Fibroblast of lung (primary cell): ENCODE data around the gene ACOT9. TPM values are rescaled to one million over a fixed set of nuclear protein-coding genes. Genes with fewer than 3 reads are reported as not detected.
A peak's percentile ranks its signal among the peaks of the same experiment; 100 is the strongest.

ENCODE experiments used
- DNase-seq, 2 donors: peaks; one replicate each; pipeline versions ENCODE4 v3.0.0 to v3.0.0-alpha.2; 2010; ENCODE audit warnings: low read depth in 2 of 2
- H2AFZ ChIP-seq: 2 replicates; pipeline ENCODE4 v1.5.1; 2012; ENCODE audit warnings: low read length, control low read depth, inconsistent platforms
- H3K27ac ChIP-seq: 2 replicates; pipeline ENCODE4 v1.5.1; 2011; ENCODE audit warnings: low read length, control low read depth; ENCODE audit not compliant: insufficient read depth
- H3K27me3 ChIP-seq: 2 replicates; pipeline ENCODE4 v1.5.1; 2011; ENCODE audit warnings: mild to moderate bottlenecking, low read length; ENCODE audit not compliant: control insufficient read depth, insufficient read depth
- H3K36me3 ChIP-seq: 2 replicates; pipeline ENCODE4 v1.5.1; 2011; ENCODE audit warnings: low read length; ENCODE audit not compliant: control insufficient read depth, insufficient read depth
- H3K4me1 ChIP-seq: 2 replicates; pipeline ENCODE4 v1.5.1; 2011; ENCODE audit warnings: low read length; ENCODE audit not compliant: control insufficient read depth, insufficient read depth; ENCODE audit errors: extremely low read depth
- H3K4me2 ChIP-seq: 2 replicates; pipeline ENCODE4 v1.5.1; 2011; ENCODE audit warnings: low read length, control low read depth; ENCODE audit not compliant: insufficient read depth; ENCODE audit errors: extremely low read depth
- H3K4me3 ChIP-seq, 4 experiments: fragments of 200-600 bp in 1 of 4; sonication (generic) in 1 of 4; replicated peaks in 1 of 4; 2 replicates each; pipeline ENCODE4 v1.5.1; 2011 to 2016; ENCODE audit warnings: low read length in 4 of 4, low read depth in 3 of 4, mild to moderate bottlenecking in 3 of 4, control low read depth in 2 of 4, inconsistent platforms in 1 of 4, mixed read lengths in 1 of 4; ENCODE audit not compliant: insufficient read depth in 1 of 4; ENCODE audit errors: control extremely low read depth in 1 of 4
- H3K79me2 ChIP-seq: 2 replicates; pipeline ENCODE4 v1.5.1; 2012; ENCODE audit warnings: mild to moderate bottlenecking, low read length, inconsistent platforms; ENCODE audit not compliant: control insufficient read depth, insufficient read depth
- H3K9ac ChIP-seq: 2 replicates; pipeline ENCODE4 v1.5.1; 2011; ENCODE audit warnings: mild to moderate bottlenecking, low read length, control low read depth; ENCODE audit not compliant: insufficient read depth
- H3K9me3 ChIP-seq: 2 replicates; pipeline ENCODE4 v1.5.1; 2012; ENCODE audit warnings: low read depth, low read length; ENCODE audit not compliant: control insufficient read depth, insufficient read depth
- H4K20me1 ChIP-seq: 2 replicates; pipeline ENCODE4 v1.5.1; 2011; ENCODE audit warnings: low read length; ENCODE audit not compliant: control insufficient read depth, insufficient read depth; ENCODE audit errors: extremely low read depth
- CTCF ChIP-seq, 2 donors: IDR thresholded peaks in 1 of 2; conservative IDR thresholded peaks in 1 of 2; 1 replicate in 1 of 2; 2 replicates in 1 of 2; pipeline ENCODE4 v1.5.1; 2011 to 2012; ENCODE audit warnings: low read length in 2 of 2, control low read depth in 1 of 2, inconsistent platforms in 1 of 2, low read depth in 1 of 2, mild to moderate bottlenecking in 1 of 2
- EZH2 ChIP-seq: IDR thresholded peaks from 2 replicates; pipeline ENCODE4 v1.5.1; 2012; ENCODE audit warnings: low read length, control low read depth, mild to moderate bottlenecking; ENCODE audit errors: missing control alignments
- polyA plus RNA-seq, 2 donors: library from polyadenylated mRNA; depleted of rRNA in 1 of 2; stranded (reverse) in 1 of 2; unstranded in 1 of 2; fragments of >200 nt; gene quantifications; 2 replicates each; pipeline ENCODE4 v1.2.1, GENCODE V29; 2011 to 2012; ENCODE audit warnings: missing spikeins in 1 of 2
- total RNA-seq: library from RNA; depleted of rRNA; stranded (reverse); fragments of >200 nt; gene quantifications from 2 replicates; pipeline ENCODE4 v1.2.1, GENCODE V29; 2014

ACOT9 gene
- total and polyA plus RNA-seq, 2 donors (not counting 1 experiment from before 2014, with no cell fraction given): 42.3 to 70.9 TPM

- no peak overlapping the region for H2AFZ ChIP-seq
- DNase-seq: no peak
- no peaks in the 10 kb centered on the region for H3K9me3 ChIP-seq
- no peak overlapping the region for H3K27ac ChIP-seq
- no peak overlapping the region for H3K4me2 ChIP-seq
- no peaks in the 10 kb centered on the region for H4K20me1 ChIP-seq
- no peak for TF ChIP-seq CTCF (conservative IDR thresholded peaks at IDR 0.05 in 1 of 2, IDR thresholded peaks at IDR 0.05 in 1 of 2; ENCODE audit: low read depth in 1 of 2, low read length in 2 of 2)
- no peak for TF ChIP-seq EZH2
- no peak overlapping the region for H3K4me3 ChIP-seq
- no peaks in the 10 kb centered on the region for H3K27me3 ChIP-seq
- no peak overlapping the region for H3K9ac ChIP-seq
- H3K36me3 ChIP-seq: no peaks in the 10 kb centered on the region
- no peaks in the 10 kb centered on the region for H3K4me1 ChIP-seq
- H3K79me2 ChIP-seq: no peaks in the 10 kb centered on the region
Observed at GRCh38 chrX:23705235-23705634, 37.8 kb downstream of the ACOT9 start.

- no peaks in the 10 kb centered on the region for H4K20me1 ChIP-seq
- no peaks in the 10 kb centered on the region for H3K9me3 ChIP-seq
- H3K79me2 ChIP-seq: no peaks in the 10 kb centered on the region
- no peak overlapping the region for H3K27ac ChIP-seq
- no peak overlapping the region for H3K4me3 ChIP-seq
- no peak overlapping the region for H2AFZ ChIP-seq
- no peaks in the 10 kb centered on the region for H3K36me3 ChIP-seq
- H3K9ac ChIP-seq: no peak overlapping the region
- H3K27me3 ChIP-seq: no peaks in the 10 kb centered on the region
- no peak overlapping the region for H3K4me2 ChIP-seq
- no peak for DNase-seq
- H3K4me1 ChIP-seq: no peaks in the 10 kb centered on the region
- TF ChIP-seq CTCF (conservative IDR thresholded peaks at IDR 0.05 in 1 of 2, IDR thresholded peaks at IDR 0.05 in 1 of 2; ENCODE audit: low read depth in 1 of 2, low read length in 2 of 2) (no peak), EZH2 (no peak)
Observed at GRCh38 chrX:23704673-23705206, 38.3 kb downstream of the ACOT9 start.

- no peak overlapping the region for H3K27ac ChIP-seq
- H3K4me3 ChIP-seq: no peak overlapping the region
- H2AFZ ChIP-seq: no peak overlapping the region
- H3K9me3 ChIP-seq: no peaks in the 10 kb centered on the region
- no peaks in the 10 kb centered on the region for H3K36me3 ChIP-seq
- DNase-seq: peak; percentile 2 to 22
- H4K20me1 ChIP-seq: no peaks in the 10 kb centered on the region
- no peaks in the 10 kb centered on the region for H3K27me3 ChIP-seq
- no peaks in the 10 kb centered on the region for H3K79me2 ChIP-seq
- H3K4me2 ChIP-seq: no peak overlapping the region
- H3K9ac ChIP-seq: no peak overlapping the region
- TF ChIP-seq CTCF (conservative IDR thresholded peaks at IDR 0.05 in 1 of 2, IDR thresholded peaks at IDR 0.05 in 1 of 2; ENCODE audit: low read depth in 1 of 2, low read length in 2 of 2): no peak
- no peak for TF ChIP-seq EZH2
- no peaks in the 10 kb centered on the region for H3K4me1 ChIP-seq
Observed at GRCh38 chrX:23699636-23700194, 43.4 kb downstream of the ACOT9 start.
